GM12892 (cell line): ENCODE data around the gene ITPKB.
A peak's percentile ranks its signal among the peaks of the same experiment; 100 is the strongest.

Experiments
- DNase-seq: peaks from one replicate; pipeline ENCODE4 v3.0.0; 2011; ENCODE audit not compliant: insufficient read length
- FAIRE-seq: peaks from 2 replicates; lab custom pipeline; 2011; peaks lifted over from hg19 to GRCh38; lab: Jason Lieb, UNC
- POLR2A ChIP-seq: IDR thresholded peaks from 2 replicates; pipeline ENCODE4 v1.6.1; 2011; ENCODE audit warnings: low read depth, low read length, control low read depth
- POLR2AphosphoS5 ChIP-seq: IDR thresholded peaks from 2 replicates; pipeline ENCODE4 v1.6.1; 2011; ENCODE audit warnings: low read depth, low read length, control low read depth
- TAF1 ChIP-seq: IDR thresholded peaks from 2 replicates; pipeline ENCODE4 v1.6.1; 2011; ENCODE audit warnings: low read depth, mild to moderate bottlenecking, control low read depth, low read length, borderline replicate concordance

Gene ITPKB

GRCh38 chr1:226629210-226629895, 109.7 kb downstream of the ITPKB start:
- FAIRE-seq (no peak), DNase-seq (no peak)
- no peak for TF ChIP-seq POLR2AphosphoS5
- no peak for TF ChIP-seq POLR2A
- no peak for TF ChIP-seq TAF1

DNA sequence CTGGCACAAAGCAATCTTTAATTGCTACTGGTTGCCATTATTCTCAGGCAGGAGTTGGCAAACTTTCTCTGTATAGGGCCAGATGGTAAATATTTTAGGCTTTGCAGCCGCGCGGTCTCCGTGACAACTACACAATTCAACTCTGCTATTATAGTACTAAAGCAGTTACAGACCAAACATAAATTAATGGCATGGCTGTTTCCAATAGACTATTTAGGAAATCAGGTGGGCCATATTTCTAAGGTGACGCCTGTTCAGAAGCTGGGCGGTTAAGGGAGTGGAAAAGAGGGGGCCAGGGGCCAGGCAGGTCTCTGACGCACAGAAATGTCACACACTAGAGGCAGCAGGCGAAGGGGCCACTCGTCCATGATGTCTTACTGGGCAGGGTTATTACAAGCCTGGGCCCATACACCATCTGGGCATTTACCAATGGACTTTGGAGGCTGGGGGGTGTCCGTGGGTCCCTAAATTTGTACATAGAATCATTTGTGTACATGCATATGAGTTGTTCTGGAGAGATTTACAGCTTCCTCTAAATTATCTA, 110.4 kb downstream of the ITPKB start:
- TF ChIP-seq TAF1, result no peak
- no peak for TF ChIP-seq POLR2AphosphoS5
- TF ChIP-seq POLR2A, result no peak
- no peak for DNase-seq
- no peak for FAIRE-seq

- DNase-seq, result no peak
- TF ChIP-seq POLR2AphosphoS5 (no peak), POLR2A (no peak), TAF1 (no peak)
- FAIRE-seq, result no peak
These were observed 111.0 kb downstream of the ITPKB start for GRCh38 chr1:226627924-226628611.

DNA sequence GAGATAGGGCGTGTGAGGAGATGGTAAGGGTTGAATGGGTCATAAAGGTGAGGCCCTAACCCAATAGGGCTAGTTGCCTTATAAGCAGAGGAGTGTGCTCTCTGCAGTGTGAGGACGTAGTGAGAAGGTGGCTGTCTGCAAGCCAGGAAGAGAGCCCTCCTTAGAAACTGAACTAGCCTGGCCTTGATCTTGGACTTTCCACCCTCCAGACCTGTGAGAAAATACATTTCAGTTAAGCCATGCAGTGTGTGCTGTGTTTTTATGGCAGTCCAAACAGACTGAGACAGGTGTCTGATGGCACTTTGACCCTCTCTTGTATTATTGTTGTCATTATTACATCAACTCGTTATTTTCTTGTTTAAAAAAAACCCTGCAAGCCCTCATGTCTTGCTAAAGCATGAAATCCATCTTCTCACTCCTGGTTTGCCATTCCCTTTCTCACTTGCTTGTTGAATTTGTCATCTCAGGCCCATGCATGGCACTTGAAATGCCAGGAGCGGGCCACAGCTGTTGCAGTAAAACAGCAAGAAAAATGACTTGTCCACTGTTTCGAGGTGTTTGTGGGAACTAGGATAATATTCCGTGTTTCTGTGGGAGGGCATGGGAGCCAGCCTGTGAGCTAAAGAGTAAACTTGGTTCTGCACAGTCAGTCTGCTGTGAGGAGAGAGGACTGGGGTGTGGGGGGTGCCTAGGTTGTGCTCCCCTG, 111.9 kb downstream of the ITPKB start:
- no peak for DNase-seq
- TF ChIP-seq TAF1, result no peak
- TF ChIP-seq POLR2A, result no peak
- no peak for TF ChIP-seq POLR2AphosphoS5
- no peak for FAIRE-seq

DNA sequence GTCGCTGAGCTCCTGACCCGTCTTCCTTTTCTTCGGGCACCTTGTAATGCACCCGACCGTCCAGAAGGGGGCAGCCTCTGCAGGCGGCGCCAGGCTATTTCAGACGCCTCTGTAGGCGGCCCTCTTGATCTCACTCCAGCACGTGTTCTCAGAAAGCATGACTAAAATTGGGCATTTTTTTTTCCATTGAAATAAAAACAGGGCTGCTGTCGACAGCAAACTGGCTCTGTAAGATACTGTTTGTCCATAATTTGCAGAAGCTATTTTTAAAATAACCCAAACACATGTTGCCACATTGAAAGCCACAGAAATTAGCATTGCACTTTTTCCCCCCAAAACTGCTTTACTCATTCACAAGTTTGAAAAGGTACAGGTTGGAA, 112.5 kb downstream of the ITPKB start:
- peak; percentile 60 for DNase-seq
- TF ChIP-seq POLR2AphosphoS5 (no peak), TAF1 (no peak), POLR2A (no peak)
- peak; percentile 54 for FAIRE-seq

DNA sequence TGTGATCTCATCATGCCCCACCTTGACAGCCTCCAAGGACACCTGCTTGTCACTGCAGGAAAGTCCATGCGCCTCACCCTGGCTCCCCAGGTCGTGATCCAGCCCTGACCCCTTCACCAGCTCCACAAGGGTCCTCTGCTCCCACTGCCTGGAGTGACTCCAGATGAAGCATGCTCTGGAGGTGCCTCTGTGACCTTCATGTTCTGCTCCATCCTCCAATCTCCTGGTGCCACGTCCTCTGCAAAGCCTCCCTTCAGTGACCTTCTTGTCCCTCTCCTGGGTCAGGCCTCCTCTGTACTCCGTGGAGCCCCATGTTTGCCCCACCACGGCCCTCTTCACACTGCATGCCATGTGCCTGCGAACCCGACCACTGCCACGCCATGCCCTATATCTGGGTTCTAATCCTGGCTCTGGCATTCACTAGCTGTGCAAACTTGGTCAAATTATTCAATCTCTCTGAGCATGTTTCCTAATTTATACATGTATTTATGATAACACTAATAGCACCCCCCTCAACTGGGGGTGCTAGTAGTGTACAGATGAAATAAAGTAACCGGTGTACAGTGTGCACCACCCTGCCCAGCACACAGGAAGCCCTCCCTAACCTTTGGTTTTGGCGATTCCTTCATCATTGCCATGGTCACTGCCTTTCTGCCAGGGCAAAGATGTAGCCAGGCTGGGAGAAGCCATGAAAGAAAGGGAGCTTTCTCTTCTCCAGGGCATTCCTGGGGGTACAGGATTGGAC, 113.1 kb downstream of the ITPKB start:
- TF ChIP-seq POLR2AphosphoS5, result no peak
- no peak for TF ChIP-seq TAF1
- TF ChIP-seq POLR2A, result no peak
- DNase-seq (no peak), FAIRE-seq (peak; percentile 87)

DNA sequence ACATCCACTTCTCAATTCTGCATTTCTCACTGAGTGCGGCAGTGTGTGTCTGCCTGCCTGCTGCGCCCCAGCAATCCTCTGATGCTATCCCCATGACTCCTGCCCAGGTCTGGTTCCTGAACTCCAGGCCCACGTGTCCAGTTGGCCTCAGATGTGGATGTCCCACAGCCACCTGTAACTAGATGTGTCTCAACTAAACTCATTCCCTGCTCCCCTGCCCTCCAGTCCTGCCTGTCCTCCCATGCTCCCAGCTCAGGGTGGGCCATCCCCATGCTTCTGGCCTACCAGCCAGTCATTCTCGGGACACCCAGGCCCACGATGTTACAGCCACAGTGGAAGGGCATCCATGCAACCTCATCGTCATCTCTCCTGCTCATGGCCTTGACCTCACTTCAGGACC, 113.8 kb downstream of the ITPKB start:
- FAIRE-seq, result no peak

DNA sequence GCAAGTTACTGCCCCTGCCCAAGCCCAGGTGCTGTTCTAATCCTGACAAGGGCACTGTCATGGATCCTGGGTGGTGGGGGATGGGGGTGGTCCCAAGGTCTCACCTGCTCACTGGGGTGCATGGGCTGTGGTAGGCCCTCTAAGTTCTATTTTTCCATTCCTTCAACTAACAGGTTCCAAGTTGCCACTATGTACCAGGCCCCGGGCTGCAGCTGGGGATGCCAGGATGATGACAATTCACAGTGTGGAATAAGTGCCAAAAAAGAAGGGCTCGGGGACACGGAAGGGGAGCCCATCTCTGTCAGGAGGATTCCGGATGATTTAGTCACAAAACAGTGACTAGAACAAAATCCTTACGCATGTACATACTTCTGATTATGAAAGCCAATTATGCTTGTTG, 114.6 kb downstream of the ITPKB start:
- DNase-seq (no peak), FAIRE-seq (no peak)

More for the DNA sequence above, 113.8 kb downstream of the ITPKB start:
- DNase-seq, result no peak
- TF ChIP-seq POLR2AphosphoS5 (no peak), TAF1 (no peak), POLR2A (no peak)

DNA sequence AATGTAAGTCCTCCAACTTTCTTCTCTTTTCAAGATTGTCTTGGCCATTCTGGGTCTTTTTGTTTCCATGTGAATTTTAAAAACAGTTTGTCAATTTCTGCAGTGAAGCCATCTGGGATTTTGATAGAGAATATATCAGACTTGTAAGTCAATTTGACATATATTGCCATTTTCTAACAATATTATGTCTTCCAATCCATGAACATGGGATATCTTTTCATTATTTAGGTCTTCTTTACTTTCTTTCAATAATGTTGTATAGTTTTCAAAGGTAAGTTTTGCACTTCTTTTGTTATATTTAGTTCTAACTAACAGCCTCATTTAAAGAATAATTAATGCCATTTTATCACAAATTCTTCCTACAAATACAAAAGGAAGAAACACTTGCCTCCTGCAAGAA, 117.1 kb downstream of the ITPKB start:
- DNase-seq, result no peak
- TF ChIP-seq TAF1 (no peak), POLR2A (no peak), POLR2AphosphoS5 (no peak)
- FAIRE-seq, result no peak

More for the DNA sequence above, 114.6 kb downstream of the ITPKB start:
- TF ChIP-seq POLR2A, result no peak
- TF ChIP-seq TAF1, result no peak
- no peak for TF ChIP-seq POLR2AphosphoS5

DNA sequence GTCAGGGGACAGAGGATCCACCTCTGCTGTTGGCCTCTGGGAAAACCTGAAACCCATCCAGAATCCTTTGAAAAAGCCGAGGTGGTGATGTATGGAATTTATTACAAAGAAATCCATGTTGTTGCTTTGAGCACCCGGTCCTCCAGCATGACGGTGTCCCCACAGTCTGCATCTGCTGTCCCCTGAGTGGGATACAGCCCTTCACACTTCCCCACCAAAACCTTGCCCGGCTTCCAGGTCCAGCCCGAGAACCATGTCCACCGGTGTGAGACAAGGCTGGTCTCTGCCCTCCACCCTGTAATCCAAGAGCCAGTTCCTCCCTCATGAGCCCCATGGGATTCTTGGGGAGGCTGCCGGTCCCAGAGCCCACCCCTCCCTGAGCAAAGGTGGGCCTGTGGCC, 120.1 kb downstream of the ITPKB start:
- no peak for TF ChIP-seq POLR2A
- no peak for TF ChIP-seq POLR2AphosphoS5
- TF ChIP-seq TAF1, result no peak
- DNase-seq (no peak), FAIRE-seq (no peak)
